Naive B cell (primary cell): ENCODE results near the gene MTMR3. TPM values are rescaled to one million over a fixed set of nuclear protein-coding genes. Genes with fewer than 3 reads are reported as not detected.
"Not testable (repeated sequence)": the region's sequence is repeated elsewhere in the genome, so short reads cannot be mapped to it uniquely, and the experiment has no call there.

Source experiments
- ATAC-seq, 2 donors: fragments of 150-1000 bp; cut with Tn5 transposase; 2 replicates each; pipeline ENCODE4 v1.10.0; 2021; ENCODE audit warnings: low read depth in 2 of 2, mild to moderate bottlenecking in 2 of 2, moderate library complexity in 2 of 2
- DNase-seq: peaks from one replicate; pipeline ENCODE4 v3.0.0; 2022
- H3K27ac Mint-ChIP-seq, 6 donors: one replicate each; pipeline ENCODE4 v1.8.0; 2020 to 2022; ENCODE audit warnings: mild to moderate bottlenecking in 6 of 6, mixed read lengths in 6 of 6, moderate library complexity in 5 of 6, inconsistent platforms in 2 of 6
- H3K27me3 Mint-ChIP-seq, 3 donors: one replicate each; pipeline ENCODE4 v1.8.0; 2021 to 2022; ENCODE audit warnings: mixed read lengths in 3 of 3, mild to moderate bottlenecking in 1 of 3
- H3K36me3 Mint-ChIP-seq, 2 donors: one replicate each; pipeline ENCODE4 v1.8.0; 2020 to 2022; ENCODE audit warnings: mixed read lengths in 2 of 2, inconsistent platforms in 1 of 2, mild to moderate bottlenecking in 1 of 2
- H3K4me1 Mint-ChIP-seq, 3 donors: one replicate each; pipeline ENCODE4 v1.8.0; 2020 to 2022; ENCODE audit warnings: mixed read lengths in 3 of 3, inconsistent platforms in 1 of 3, mild to moderate bottlenecking in 1 of 3, moderate library complexity in 1 of 3
- H3K4me3 Mint-ChIP-seq, 8 donors: one replicate each; pipeline ENCODE4 v1.8.0; 2020 to 2022; ENCODE audit warnings: mild to moderate bottlenecking in 8 of 8, mixed read lengths in 8 of 8, moderate library complexity in 8 of 8, inconsistent platforms in 2 of 8
- H3K9me3 Mint-ChIP-seq, 7 donors: one replicate each; pipeline ENCODE4 v1.8.0; 2020 to 2022; ENCODE audit warnings: mixed read lengths in 7 of 7, mild to moderate bottlenecking in 5 of 7, inconsistent platforms in 2 of 7, moderate library complexity in 1 of 7
- polyA plus RNA-seq, 6 donors: library from polyadenylated mRNA; unstranded; fragments of 300-500 nt; fragmentation: Illumina TruSeq; gene quantifications; one replicate each; pipeline ENCODE4 v1.2.3, GENCODE V29; 2021; ENCODE audit warnings: low read depth in 6 of 6

The MTMR3 gene
- polyA plus RNA-seq, 6 donors from 2014 or later = 7.4 to 25.4 (median 15.5) TPM

GRCh38 chr22:30048681-30049080 lies 165.7 kb downstream of the MTMR3 start:
- H3K27ac Mint-ChIP-seq = no peak overlapping the region
- H3K36me3 Mint-ChIP-seq = no peaks in the 10 kb centered on the region
- DNase-seq (no peak), ATAC-seq (no peak)
- peaks cover 3 to 11% (median 11%) of the 10 kb centered on the region in 3 donors for H3K4me1 Mint-ChIP-seq
- peaks cover 0 to 5% (median 0%) of the 10 kb centered on the region in 3 donors for H3K27me3 Mint-ChIP-seq
- no peak overlapping the region for H3K4me3 Mint-ChIP-seq
- peaks cover 0 to 2% (median 0%) of the 10 kb centered on the region in 7 donors for H3K9me3 Mint-ChIP-seq

GRCh38 chr22:30054067-30054763 lies 171.2 kb downstream of the MTMR3 start:
- no peak for DNase-seq
- H3K36me3 Mint-ChIP-seq = peaks cover 10 to 14% of the 10 kb centered on the region in 2 donors
- H3K27ac Mint-ChIP-seq = no peak overlapping the region
- no peaks in the 10 kb centered on the region for H3K4me1 Mint-ChIP-seq
- no peak overlapping the region for H3K4me3 Mint-ChIP-seq
- H3K9me3 Mint-ChIP-seq = peaks cover 4 to 31% (median 22%) of the 10 kb centered on the region in 7 donors
- H3K27me3 Mint-ChIP-seq = peaks cover 4 to 11% (median 6%) of the 10 kb centered on the region in 3 donors
- ATAC-seq = no peak

- Mint-ChIP-seq H3K27me3 (peaks cover 6 to 11% (median 8%) of the 10 kb centered on the region in 3 donors), H3K36me3 (peaks cover 10 to 18% of the 10 kb centered on the region in 2 donors), H3K27ac (no peak overlapping the region), H3K4me1 (no peaks in the 10 kb centered on the region), H3K4me3 (no peak overlapping the region), H3K9me3 (peaks cover 4 to 36% (median 27%) of the 10 kb centered on the region in 7 donors)
- ATAC-seq = no peak
- DNase-seq = no peak
Measured at GRCh38 chr22:30054764-30055069, 171.7 kb downstream of the MTMR3 start.

- ATAC-seq = no peak
- H3K4me3 Mint-ChIP-seq = no peak overlapping the region
- DNase-seq = no peak
- H3K36me3 Mint-ChIP-seq = peaks cover 10 to 18% of the 10 kb centered on the region in 2 donors
- H3K9me3 Mint-ChIP-seq = peaks cover 4 to 40% (median 27%) of the 10 kb centered on the region in 7 donors
- peaks cover 6 to 8% (median 6%) of the 10 kb centered on the region in 3 donors for H3K27me3 Mint-ChIP-seq
- H3K4me1 Mint-ChIP-seq = no peaks in the 10 kb centered on the region
- H3K27ac Mint-ChIP-seq = no peak overlapping the region
Measured at GRCh38 chr22:30056015-30056414, 173.0 kb downstream of the MTMR3 start.

GRCh38 chr22:30057375-30057774 lies 174.4 kb downstream of the MTMR3 start:
- no peaks in the 10 kb centered on the region for H3K4me1 Mint-ChIP-seq

GRCh38 chr22:30059346-30060020 lies 176.5 kb downstream of the MTMR3 start:
- Mint-ChIP-seq H3K36me3 (peaks cover 13 to 24% of the 10 kb centered on the region in 2 donors), H3K27me3 (peaks cover 12 to 24% (median 12%) of the 10 kb centered on the region in 3 donors), H3K9me3 (peaks cover 12 to 69% (median 51%) of the 10 kb centered on the region in 7 donors)
- H3K27ac Mint-ChIP-seq, H3K4me1 Mint-ChIP-seq, ATAC-seq, H3K4me3 Mint-ChIP-seq, DNase-seq: not testable (repeated sequence)

More at GRCh38 chr22:30057375-30057774, 174.4 kb downstream of the MTMR3 start:
- Mint-ChIP-seq H3K27me3 (peaks cover 6 to 14% (median 12%) of the 10 kb centered on the region in 3 donors), H3K9me3 (peaks cover 4 to 48% (median 32%) of the 10 kb centered on the region in 7 donors), H3K27ac (no peak overlapping the region), H3K4me3 (no peak overlapping the region), H3K36me3 (peaks cover 10 to 18% of the 10 kb centered on the region in 2 donors)
- DNase-seq (no peak), ATAC-seq (no peak)

- not testable (repeated sequence) for H3K4me1 Mint-ChIP-seq, H3K27ac Mint-ChIP-seq, H3K4me3 Mint-ChIP-seq, ATAC-seq, DNase-seq
- H3K36me3 Mint-ChIP-seq = peaks cover 14 to 27% of the 10 kb centered on the region in 2 donors
- peaks cover 12 to 78% (median 60%) of the 10 kb centered on the region in 7 donors for H3K9me3 Mint-ChIP-seq
- H3K27me3 Mint-ChIP-seq = peaks cover 12 to 24% (median 16%) of the 10 kb centered on the region in 3 donors
Measured at GRCh38 chr22:30061094-30061493, 178.1 kb downstream of the MTMR3 start.

- peaks cover 12 to 18% (median 16%) of the 10 kb centered on the region in 3 donors for H3K27me3 Mint-ChIP-seq
- DNase-seq (no peak), ATAC-seq (no peak)
- H3K9me3 Mint-ChIP-seq = peaks cover 8 to 67% (median 51%) of the 10 kb centered on the region in 7 donors
- no peak overlapping the region for H3K27ac Mint-ChIP-seq
- H3K4me1 Mint-ChIP-seq = no peaks in the 10 kb centered on the region
- peaks cover 11 to 19% of the 10 kb centered on the region in 2 donors for H3K36me3 Mint-ChIP-seq
- no peak overlapping the region for H3K4me3 Mint-ChIP-seq
Measured at GRCh38 chr22:30062259-30062658, 179.3 kb downstream of the MTMR3 start.

GRCh38 chr22:30062950-30063349 lies 180.0 kb downstream of the MTMR3 start:
- Mint-ChIP-seq H3K4me1 (no peaks in the 10 kb centered on the region), H3K36me3 (peaks cover 11 to 17% of the 10 kb centered on the region in 2 donors)

GRCh38 chr22:30064172-30064571 lies 181.2 kb downstream of the MTMR3 start:
- DNase-seq (no peak), ATAC-seq (no peak)
- peaks cover 8 to 50% (median 36%) of the 10 kb centered on the region in 7 donors for H3K9me3 Mint-ChIP-seq
- no peak overlapping the region for H3K27ac Mint-ChIP-seq
- H3K4me1 Mint-ChIP-seq = no peaks in the 10 kb centered on the region
- H3K27me3 Mint-ChIP-seq = peaks cover 7 to 23% (median 14%) of the 10 kb centered on the region in 3 donors
- peaks cover 6 to 13% of the 10 kb centered on the region in 2 donors for H3K36me3 Mint-ChIP-seq
- no peak overlapping the region for H3K4me3 Mint-ChIP-seq

More at GRCh38 chr22:30062950-30063349, 180.0 kb downstream of the MTMR3 start:
- H3K4me3 Mint-ChIP-seq = no peak overlapping the region
- peaks cover 12 to 18% (median 16%) of the 10 kb centered on the region in 3 donors for H3K27me3 Mint-ChIP-seq
- H3K9me3 Mint-ChIP-seq = peaks cover 8 to 62% (median 47%) of the 10 kb centered on the region in 7 donors
- no peak for ATAC-seq
- no peak overlapping the region for H3K27ac Mint-ChIP-seq
- no peak for DNase-seq

GRCh38 chr22:30073743-30074142 lies 190.8 kb downstream of the MTMR3 start:
- no peaks in the 10 kb centered on the region for H3K36me3 Mint-ChIP-seq
- H3K27me3 Mint-ChIP-seq = peaks cover 33 to 46% (median 40%) of the 10 kb centered on the region in 3 donors
- H3K27ac Mint-ChIP-seq = no peak overlapping the region
- DNase-seq (no peak), ATAC-seq (no peak)
- no peak overlapping the region for H3K4me3 Mint-ChIP-seq
- peaks cover 3 to 7% (median 6%) of the 10 kb centered on the region in 3 donors for H3K4me1 Mint-ChIP-seq
- H3K9me3 Mint-ChIP-seq = no peaks in the 10 kb centered on the region

GRCh38 chr22:30074147-30074546 lies 191.2 kb downstream of the MTMR3 start:
- no peaks in the 10 kb centered on the region for H3K9me3 Mint-ChIP-seq
- peaks cover 37 to 48% (median 39%) of the 10 kb centered on the region in 3 donors for H3K27me3 Mint-ChIP-seq
- no peak overlapping the region for H3K4me3 Mint-ChIP-seq
- ATAC-seq (no peak), DNase-seq (no peak)
- H3K4me1 Mint-ChIP-seq = peaks cover 6 to 11% (median 9%) of the 10 kb centered on the region in 3 donors
- peak overlapping the region in 1 of 6 donors; percentile 7 for H3K27ac Mint-ChIP-seq
- H3K36me3 Mint-ChIP-seq = no peaks in the 10 kb centered on the region

GRCh38 chr22:30074994-30075393 lies 192.0 kb downstream of the MTMR3 start:
- peaks cover 6 to 11% (median 9%) of the 10 kb centered on the region in 3 donors for H3K4me1 Mint-ChIP-seq
- H3K27me3 Mint-ChIP-seq = peaks cover 32 to 44% (median 34%) of the 10 kb centered on the region in 3 donors
- no peak overlapping the region for H3K4me3 Mint-ChIP-seq
- DNase-seq (no peak), ATAC-seq (peak; percentile 20 to 49)
- H3K27ac Mint-ChIP-seq = no peak overlapping the region
- no peaks in the 10 kb centered on the region for H3K9me3 Mint-ChIP-seq
- H3K36me3 Mint-ChIP-seq = no peaks in the 10 kb centered on the region
